ENCODE measurements around the gene IL17D. TPM values are rescaled to one million over a fixed set of nuclear protein-coding genes. Genes with fewer than 3 reads are reported as not detected.

The IL17D gene
- total RNA-seq, 1 donor from 2014 or later = 1.3 TPM

Other genes with a start within 250 kb of the IL17D start
- 1.1 TPM for gene CRYL1, start 177.8 kb upstream of the IL17D start, total RNA-seq (ENCODE audit: unreplicated experiment)
- gene IFT88, start 136.5 kb upstream of the IL17D start, total RNA-seq (ENCODE audit: unreplicated experiment) = 8.7 TPM
- gene EEF1AKMT1, start 70.3 kb downstream of the IL17D start, total RNA-seq (ENCODE audit: unreplicated experiment) = 2.9 TPM
- 15.5 TPM for gene XPO4, start 199.0 kb downstream of the IL17D start, total RNA-seq (ENCODE audit: unreplicated experiment)